ENCODE data around the gene ZNF350. TPM values are rescaled to one million over a fixed set of nuclear protein-coding genes. Genes with fewer than 3 reads are reported as not detected.

The ZNF350 gene
- total and polyA plus RNA-seq, 2 donors (not counting 1 experiment from before 2014, with no cell fraction given) = 6.0 to 50.2 TPM

DNA sequence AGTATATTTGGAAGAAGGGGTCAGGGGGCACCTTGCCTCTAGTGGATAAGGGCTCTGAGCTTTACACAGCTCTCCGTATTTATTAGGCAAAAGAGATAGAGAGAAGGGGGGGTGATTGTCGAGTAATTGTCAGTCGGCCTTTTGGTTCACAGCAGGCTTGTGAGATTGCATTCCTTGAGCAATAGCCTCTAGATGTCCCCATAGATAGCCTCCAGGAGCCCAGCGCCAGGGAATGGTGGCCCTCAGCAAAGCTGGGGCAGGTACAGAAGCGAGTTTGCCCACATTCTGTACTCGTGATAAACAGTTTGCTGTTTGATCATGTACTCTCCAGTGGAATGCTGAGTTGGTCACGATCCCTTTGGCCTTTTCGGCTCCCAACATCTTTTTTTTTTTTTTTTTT is 54.7 kb downstream of the ZNF350 start:
- WGBS (ENCODE audit: insufficient coverage) = 100% methylated on average over 5 of the region's 8 CpGs
- peaks cover 17% of the 10 kb centered on the region for H3K9me3 Mint-ChIP-seq (ENCODE audit: insufficient read depth)
- Histone ChIP-seq H3K27ac (ENCODE audit: low read length in 2 of 2) (no peak overlapping the region), H3K36me3 (replicated peaks in 1 of 2; ENCODE audit: control extremely low read depth in 1 of 2, control insufficient read depth in 1 of 2, extremely low read depth in 1 of 2, insufficient read depth in 2 of 2, low read length in 1 of 2) (peaks cover 1 to 42% of the 10 kb centered on the region in 2 experiments), H2AFZ (ENCODE audit: insufficient read depth, low read depth, low read length, poor library complexity, severe bottlenecking) (no peak overlapping the region), H3K4me2 (replicated peaks; ENCODE audit: low read depth, low read length, poor library complexity, severe bottlenecking) (no peak overlapping the region), H3K4me1 (ENCODE audit: control insufficient read depth in 2 of 2, insufficient read depth in 2 of 2, low read length in 2 of 2) (peaks cover 6 to 9% of the 10 kb centered on the region in 2 donors), H3K9me3 (ENCODE audit: control extremely low read depth in 1 of 3, control insufficient read depth in 2 of 3, insufficient read depth in 1 of 3, low read length in 2 of 3) (peaks cover 6 to 50% (median 29%) of the 10 kb centered on the region in 3 donors), H3K9ac (ENCODE audit: low read length) (no peak overlapping the region), H3K79me2 (ENCODE audit: control insufficient read depth, insufficient read depth, low read length) (peaks cover 44% of the 10 kb centered on the region), H3K27me3 (replicated peaks in 1 of 4; ENCODE audit: control extremely low read depth in 1 of 4, control insufficient read depth in 3 of 4, insufficient read depth in 4 of 4, low read length in 3 of 4) (no peaks in the 10 kb centered on the region), H4K20me1 (ENCODE audit: control insufficient read depth, insufficient read depth, low read length, poor library complexity, severe bottlenecking) (no peaks in the 10 kb centered on the region), H3K4me3 (ENCODE audit: control extremely low read depth in 1 of 5, extremely low read depth in 1 of 5, insufficient read depth in 1 of 5, low read depth in 2 of 5, low read length in 4 of 5) (no peak overlapping the region)
- ATAC-seq (ENCODE audit: low read depth) (no peak), DNase-seq (no peak)
- H3K4me1 Mint-ChIP-seq = peaks cover 17% of the 10 kb centered on the region
- CTCF ChIA-PET = no interaction called here
- no peak overlapping the region for H3K27ac Mint-ChIP-seq
- POLR2A ChIA-PET = no interaction called here
- H3K4me3 Mint-ChIP-seq = no peak overlapping the region
- TF ChIP-seq, protein P1, sequence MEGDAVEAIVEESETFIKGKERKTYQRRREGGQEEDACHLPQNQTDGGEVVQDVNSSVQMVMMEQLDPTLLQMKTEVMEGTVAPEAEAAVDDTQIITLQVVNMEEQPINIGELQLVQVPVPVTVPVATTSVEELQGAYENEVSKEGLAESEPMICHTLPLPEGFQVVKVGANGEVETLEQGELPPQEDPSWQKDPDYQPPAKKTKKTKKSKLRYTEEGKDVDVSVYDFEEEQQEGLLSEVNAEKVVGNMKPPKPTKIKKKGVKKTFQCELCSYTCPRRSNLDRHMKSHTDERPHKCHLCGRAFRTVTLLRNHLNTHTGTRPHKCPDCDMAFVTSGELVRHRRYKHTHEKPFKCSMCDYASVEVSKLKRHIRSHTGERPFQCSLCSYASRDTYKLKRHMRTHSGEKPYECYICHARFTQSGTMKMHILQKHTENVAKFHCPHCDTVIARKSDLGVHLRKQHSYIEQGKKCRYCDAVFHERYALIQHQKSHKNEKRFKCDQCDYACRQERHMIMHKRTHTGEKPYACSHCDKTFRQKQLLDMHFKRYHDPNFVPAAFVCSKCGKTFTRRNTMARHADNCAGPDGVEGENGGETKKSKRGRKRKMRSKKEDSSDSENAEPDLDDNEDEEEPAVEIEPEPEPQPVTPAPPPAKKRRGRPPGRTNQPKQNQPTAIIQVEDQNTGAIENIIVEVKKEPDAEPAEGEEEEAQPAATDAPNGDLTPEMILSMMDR (IDR thresholded peaks at IDR 0.05) = no peak
- TF ChIP-seq EZH2 (IDR thresholded peaks at IDR 0.05; ENCODE audit: borderline replicate concordance, insufficient read depth, low read depth, low read length, poor library complexity, severe bottlenecking) = no peak
- intact Hi-C loops (cut with micrococcal nuclease) = no loop called here
- H3K27me3 Mint-ChIP-seq = no peaks in the 10 kb centered on the region

DNA sequence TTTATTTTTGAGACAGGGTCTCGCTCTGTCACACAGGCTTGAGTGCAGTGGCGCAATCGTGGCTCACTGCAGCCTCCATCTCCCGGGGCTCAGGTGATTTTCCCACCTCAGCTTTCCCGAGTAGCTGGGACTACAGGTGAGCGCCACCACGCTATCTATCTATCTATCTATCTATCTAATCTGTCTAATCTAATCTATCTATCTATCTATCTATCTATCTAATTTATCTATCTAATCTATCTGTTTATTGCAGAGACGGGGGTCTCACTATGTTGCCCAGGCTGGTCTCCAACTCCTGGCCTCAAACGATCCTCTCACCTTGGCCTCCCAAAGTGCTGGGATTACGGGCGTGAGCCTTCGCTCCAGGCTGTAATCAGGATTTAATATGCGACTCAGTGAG is 58.8 kb downstream of the ZNF350 start:
- Histone ChIP-seq H3K9ac (ENCODE audit: low read length) (peak overlapping the region; percentile 81), H3K4me3 (ENCODE audit: control extremely low read depth in 1 of 5, extremely low read depth in 1 of 5, insufficient read depth in 1 of 5, low read depth in 2 of 5, low read length in 4 of 5) (peak overlapping the region; percentile 78 to 93 (median 86)), H3K4me1 (ENCODE audit: control insufficient read depth in 2 of 2, insufficient read depth in 2 of 2, low read length in 2 of 2) (peaks cover 10 to 14% of the 10 kb centered on the region in 2 donors), H2AFZ (ENCODE audit: insufficient read depth, low read depth, low read length, poor library complexity, severe bottlenecking) (peak overlapping the region; percentile 97), H4K20me1 (ENCODE audit: control insufficient read depth, insufficient read depth, low read length, poor library complexity, severe bottlenecking) (no peaks in the 10 kb centered on the region), H3K27ac (ENCODE audit: low read length in 2 of 2) (no peak overlapping the region), H3K27me3 (replicated peaks in 1 of 4; ENCODE audit: control extremely low read depth in 1 of 4, control insufficient read depth in 3 of 4, insufficient read depth in 4 of 4, low read length in 3 of 4) (no peaks in the 10 kb centered on the region), H3K36me3 (replicated peaks in 1 of 2; ENCODE audit: control extremely low read depth in 1 of 2, control insufficient read depth in 1 of 2, extremely low read depth in 1 of 2, insufficient read depth in 2 of 2, low read length in 1 of 2) (peaks cover 0 to 9% of the 10 kb centered on the region in 2 experiments), H3K4me2 (replicated peaks; ENCODE audit: low read depth, low read length, poor library complexity, severe bottlenecking) (peak overlapping the region; percentile 86), H3K79me2 (ENCODE audit: control insufficient read depth, insufficient read depth, low read length) (peaks cover 17% of the 10 kb centered on the region), H3K9me3 (ENCODE audit: control extremely low read depth in 1 of 3, control insufficient read depth in 2 of 3, insufficient read depth in 1 of 3, low read length in 2 of 3) (peaks cover 11 to 42% (median 22%) of the 10 kb centered on the region in 3 donors)
- Mint-ChIP-seq H3K9me3 (ENCODE audit: insufficient read depth) (peaks cover 16% of the 10 kb centered on the region), H3K27me3 (no peaks in the 10 kb centered on the region), H3K4me1 (peaks cover 22% of the 10 kb centered on the region), H3K4me3 (peak overlapping the region; percentile 90), H3K27ac (peak overlapping the region; percentile 84)
- 41% methylated on average over 4 of the region's 13 CpGs for WGBS (ENCODE audit: insufficient coverage)
- TF ChIP-seq EZH2 (IDR thresholded peaks at IDR 0.05; ENCODE audit: borderline replicate concordance, insufficient read depth, low read depth, low read length, poor library complexity, severe bottlenecking) = no peak
- TF ChIP-seq, protein P1 (IDR thresholded peaks at IDR 0.05) = no peak
- ChIA-PET POLR2A (no interaction called here), CTCF (no interaction called here)
- intact Hi-C loops (cut with micrococcal nuclease) = loop anchor here (1.0 to 5.0 kb wide), 6 partner anchors 23 to 212 kb away; partner anchors contain the start of genes ZNF350, ZNF577, ZNF615 and ZNF649
- no peak for DNase-seq
- no peak for ATAC-seq (ENCODE audit: low read depth)
